GM18526 (cell line): ENCODE results near the gene ECT2L.

Source experiments
- POLR2A ChIP-seq: IDR thresholded peaks from 3 replicates; pipeline ENCODE4 v1.6.1; 2011; ENCODE audit not compliant: insufficient read length; ENCODE audit errors: extremely low read depth

The ECT2L gene

DNA sequence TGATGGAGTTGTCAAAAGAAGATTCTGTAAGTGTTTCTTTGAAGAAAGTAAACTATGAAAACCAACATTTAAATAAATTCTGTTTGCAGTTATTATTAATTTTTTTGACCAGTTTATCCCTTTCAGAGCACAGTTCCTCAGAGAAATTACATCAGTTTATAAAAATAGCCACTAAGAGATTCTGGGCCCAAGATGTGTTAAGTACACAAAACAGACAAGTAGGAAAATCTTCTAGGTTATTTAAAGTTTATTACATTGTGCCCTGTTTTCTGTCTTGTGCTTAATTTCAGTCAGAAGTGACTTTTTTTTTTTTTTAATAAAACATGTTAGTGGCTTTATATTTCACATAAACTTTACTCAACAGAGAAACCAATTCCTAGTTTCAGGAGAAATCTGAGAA, 72.3 kb downstream of the ECT2L start:
- no peak for TF ChIP-seq POLR2A

DNA sequence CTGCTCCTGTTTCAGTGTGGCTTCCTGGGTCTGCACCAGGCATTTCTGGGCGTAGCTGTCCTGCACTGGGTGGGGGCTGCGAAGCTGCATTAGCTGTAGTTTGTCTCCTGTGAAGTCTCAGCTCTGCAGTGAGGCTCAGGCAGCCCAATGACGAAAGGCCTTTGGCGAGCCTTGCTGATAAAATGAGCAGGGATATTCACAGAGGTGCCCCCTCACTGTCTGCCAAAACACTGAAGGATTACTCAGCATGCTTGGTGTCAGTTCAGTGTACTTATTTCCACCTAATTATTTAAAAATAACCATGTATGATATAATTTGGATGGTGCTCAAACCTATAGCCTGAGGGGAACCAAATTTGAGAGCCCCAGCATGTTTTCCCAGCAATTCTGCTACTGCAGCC, 73.5 kb downstream of the ECT2L start:
- TF ChIP-seq POLR2A, result no peak

DNA sequence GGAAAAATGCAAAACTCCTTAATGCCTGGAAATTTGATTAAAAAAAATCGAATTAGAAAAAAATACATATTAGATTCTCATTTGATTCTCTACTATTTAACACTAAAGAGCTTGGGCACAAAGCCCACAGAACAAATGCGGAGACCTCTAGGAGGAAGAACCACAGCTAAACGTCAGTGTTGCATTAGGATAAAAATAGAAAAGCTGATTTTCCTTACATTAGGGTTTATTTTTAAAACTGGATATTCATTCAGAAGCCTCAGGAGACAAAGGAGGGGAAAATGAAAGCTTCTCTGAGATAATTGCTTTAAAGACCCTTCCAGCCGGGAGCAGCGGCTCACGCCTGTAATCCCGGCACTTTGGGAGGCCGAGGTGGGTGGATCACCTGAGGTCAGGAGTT, 77.3 kb downstream of the ECT2L start:
- TF ChIP-seq POLR2A, result no peak

- no peak for TF ChIP-seq POLR2A
Measured at GRCh38 chr6:138882369-138883017, 86.6 kb downstream of the ECT2L start.

GRCh38 chr6:138885156-138885819, 89.4 kb downstream of the ECT2L start:
- no peak for TF ChIP-seq POLR2A

DNA sequence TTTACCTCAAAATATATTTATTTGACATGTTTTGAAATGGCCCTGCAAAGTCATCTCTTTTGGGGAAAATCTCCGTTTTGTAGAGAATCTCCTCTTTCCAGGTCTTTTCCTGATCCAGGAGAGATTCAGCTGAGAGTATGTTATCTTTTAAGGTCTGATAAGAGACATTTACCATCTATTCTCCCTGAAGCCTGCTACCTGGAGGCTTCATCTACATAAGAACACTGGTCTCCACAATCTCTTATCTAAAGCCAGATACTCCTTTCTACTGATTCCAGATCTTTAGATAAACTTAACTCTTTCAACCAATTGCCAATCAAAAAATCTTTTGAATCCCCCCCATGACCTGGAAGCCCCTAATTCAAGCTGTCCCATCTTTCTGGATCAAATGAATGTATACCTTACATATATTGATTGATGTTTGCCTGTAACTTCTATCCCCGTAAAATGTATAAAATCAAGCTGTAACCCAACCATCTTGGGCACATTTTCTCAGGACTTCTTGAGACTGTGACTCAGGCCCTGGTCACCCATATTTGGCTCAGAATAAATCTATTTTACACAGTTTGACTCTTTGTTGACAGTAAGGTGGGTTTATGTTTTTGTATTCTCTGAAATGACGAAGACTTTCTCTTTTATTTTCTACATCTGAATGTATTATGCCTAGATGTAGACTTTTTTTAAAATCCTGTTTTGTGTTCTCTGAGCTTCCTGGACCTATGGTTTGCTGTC, 95.5 kb downstream of the ECT2L start:
- TF ChIP-seq POLR2A, result no peak

DNA sequence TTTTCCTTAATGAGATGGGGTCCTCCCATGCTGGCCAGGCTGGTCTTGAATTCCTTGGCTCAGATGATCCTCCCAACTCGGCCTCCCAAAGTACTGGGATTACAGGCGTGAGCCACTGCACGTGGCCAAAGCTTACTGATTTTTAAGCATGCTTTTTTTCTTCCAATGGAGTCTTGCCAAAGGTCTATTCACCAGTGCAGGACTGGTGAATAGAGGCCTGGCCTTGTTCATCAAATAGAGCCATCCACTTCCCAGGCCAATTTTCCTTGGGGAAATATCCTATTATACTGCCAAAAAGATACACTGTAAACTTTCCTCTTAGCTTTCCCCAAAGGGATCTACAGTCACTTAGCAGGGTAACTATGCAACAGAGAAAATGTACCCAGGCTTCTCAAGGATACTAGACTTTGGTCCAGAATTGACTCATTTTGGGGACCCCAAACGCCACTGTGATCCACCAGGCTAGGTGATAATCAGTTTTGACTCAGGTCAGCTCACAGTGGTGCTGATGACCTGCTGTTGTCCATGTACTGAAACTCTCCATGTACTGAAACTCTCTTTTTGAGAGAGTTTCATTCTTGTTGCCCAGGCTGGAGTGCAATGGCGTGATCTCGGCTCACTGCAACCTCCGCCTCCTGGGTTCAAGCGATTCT, 100.3 kb downstream of the ECT2L start:
- no peak for TF ChIP-seq POLR2A

GRCh38 chr6:138897031-138897430, 101.1 kb downstream of the ECT2L start:
- TF ChIP-seq POLR2A, result no peak

GRCh38 chr6:138907167-138907566, 111.3 kb downstream of the ECT2L start:
- no peak for TF ChIP-seq POLR2A

GRCh38 chr6:138909511-138909910, 113.6 kb downstream of the ECT2L start:
- no peak for TF ChIP-seq POLR2A

DNA sequence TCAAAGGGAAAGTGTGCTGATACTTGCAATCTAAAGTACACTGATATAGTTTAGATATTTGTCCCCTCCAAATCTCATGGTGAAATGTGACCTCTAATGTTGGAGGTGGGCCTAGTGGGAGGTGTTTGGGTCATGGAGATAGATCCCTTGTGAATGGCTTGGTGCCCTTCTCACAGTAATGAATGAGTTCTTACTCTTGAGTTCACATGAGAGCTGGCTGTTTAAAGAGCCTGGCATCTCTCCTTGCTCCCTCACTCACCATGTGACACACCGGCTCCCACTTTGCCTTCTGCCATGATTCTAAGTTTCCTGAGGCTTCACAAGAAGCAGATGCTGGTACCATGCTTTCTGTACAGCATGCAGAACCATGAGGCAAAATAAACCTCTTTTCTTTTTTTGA, 114.1 kb downstream of the ECT2L start:
- TF ChIP-seq POLR2A, result no peak

DNA sequence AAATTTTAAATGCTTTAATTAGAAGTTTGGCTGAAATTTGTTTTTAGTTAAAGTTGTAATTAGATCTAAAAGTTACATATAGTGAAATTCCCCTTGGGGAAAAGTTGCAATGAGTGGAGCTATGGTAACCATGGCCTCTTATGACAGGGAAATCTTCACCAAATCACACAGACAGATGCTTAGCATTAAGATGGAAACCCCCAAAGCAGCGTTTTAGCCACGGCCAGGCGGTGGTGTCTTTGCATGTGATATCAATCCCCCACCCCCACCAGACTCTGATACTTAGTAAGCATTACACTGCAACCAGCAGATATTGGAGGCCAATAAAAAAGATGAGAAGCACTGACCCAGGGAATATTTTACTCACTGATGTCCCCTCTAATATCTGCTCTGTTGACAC, 116.4 kb downstream of the ECT2L start:
- no peak for TF ChIP-seq POLR2A

DNA sequence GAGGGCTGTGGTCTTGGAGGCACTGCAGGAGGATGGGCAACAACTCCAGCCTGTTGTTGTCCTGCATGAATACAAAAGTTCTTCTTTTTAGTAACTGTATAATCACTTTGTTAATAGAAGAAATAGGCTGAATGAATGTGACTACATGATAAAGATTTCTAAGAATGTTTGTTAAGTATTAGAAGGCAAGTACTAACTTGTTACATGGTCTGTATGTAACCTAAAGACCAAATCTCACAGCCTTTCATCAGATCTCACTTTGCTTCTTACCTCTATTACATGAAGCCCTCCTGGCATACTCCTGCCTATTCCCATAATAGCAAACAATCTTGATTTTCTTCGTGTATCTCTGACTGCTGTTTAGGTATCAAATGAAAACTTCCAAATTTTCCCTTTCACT, 118.8 kb downstream of the ECT2L start:
- TF ChIP-seq POLR2A, result no peak

GRCh38 chr6:138920906-138921305, 125.0 kb downstream of the ECT2L start:
- TF ChIP-seq POLR2A, result no peak

- TF ChIP-seq POLR2A, result no peak
Measured at GRCh38 chr6:138923561-138923960, 127.7 kb downstream of the ECT2L start.

- TF ChIP-seq POLR2A, result no peak
Measured at GRCh38 chr6:138925806-138926205, 129.9 kb downstream of the ECT2L start.
